Uterus (tissue), 2 donors: Measurements from ENCODE around the gene SLC5A9.

ENCODE experiments used
- CTCF ChIP-seq, 4 experiments: fragments of 200-600 bp in 2 of 4; fragments of 450-650 bp in 2 of 4; sonication (generic) in 2 of 4; IDR thresholded peaks; one replicate each; pipeline ENCODE4 v1.5.1; 2016 to 2019; ENCODE audit warnings: antibody characterized with exemption in 4 of 4, mild to moderate bottlenecking in 2 of 4, moderate library complexity in 1 of 4
- POLR2A ChIP-seq, 2 donors: fragments of 450-650 bp; IDR thresholded peaks; one replicate each; pipeline ENCODE4 v1.6.1; 2016; ENCODE audit warnings: antibody characterized with exemption in 2 of 2, mild to moderate bottlenecking in 1 of 2, moderate library complexity in 1 of 2

DNA sequence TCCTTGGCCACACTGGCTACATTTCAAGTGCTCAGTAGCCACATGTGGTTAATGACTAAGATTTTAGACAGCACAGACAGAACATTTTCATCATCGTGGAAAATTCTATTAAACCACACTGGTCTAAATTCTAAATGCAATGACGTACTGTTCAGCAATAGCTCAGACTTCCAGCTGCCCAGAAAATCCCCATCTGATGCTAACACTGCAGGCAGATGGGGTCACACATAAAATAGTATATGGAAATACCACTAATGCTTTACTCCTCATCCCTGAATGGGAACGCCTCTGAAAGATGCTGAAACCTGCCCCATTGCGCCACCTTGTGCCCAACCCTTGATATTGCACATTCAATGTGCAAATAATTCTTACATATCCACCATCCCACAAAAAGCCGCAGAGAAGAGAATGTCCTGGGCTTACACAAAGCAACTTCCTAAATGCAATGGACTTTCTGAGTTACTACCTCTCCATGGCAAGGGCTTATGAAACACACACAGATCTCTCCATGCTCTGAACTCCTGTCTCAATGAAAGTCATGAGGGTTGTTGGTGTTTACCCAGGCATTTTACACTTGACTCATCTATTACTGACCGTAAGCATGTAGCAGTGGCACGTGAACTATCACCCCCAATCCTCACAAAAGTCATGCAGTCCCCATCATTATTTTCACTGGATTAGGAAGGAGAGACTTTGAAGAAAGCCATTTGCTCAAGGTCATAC lies 20.3 kb upstream of the SLC5A9 start:
- peak; percentile 65 to 78 (median 76) for TF ChIP-seq CTCF (IDR thresholded peaks at IDR 0.05)
- no peak for TF ChIP-seq POLR2A (IDR thresholded peaks at IDR 0.05)
